ENCODE data around the gene HSPB1.

GRCh38 chr7:76338298-76339084 is 36.0 kb downstream of the HSPB1 start:
- TF ChIP-seq CTCF (IDR thresholded peaks at IDR 0.05): no peak
- TF ChIP-seq EP300 (IDR thresholded peaks at IDR 0.05): no peak
- no peak for TF ChIP-seq POLR2AphosphoS5 (IDR thresholded peaks at IDR 0.05)
